Activated T-cell treated with anti-CD3 and anti-CD28 coated beads, Interleukin-2, amount 50 U/mL, for 1 hour (primary cell): Measurements from ENCODE around the gene EFCAB14.
"Not testable (repeated sequence)": the region's sequence is repeated elsewhere in the genome, so short reads cannot be mapped to it uniquely, and the experiment has no call there.

Source experiments
- DNase-seq: peaks from one replicate; pipeline ENCODE4 v3.0.0-alpha.2; 2020

Gene EFCAB14

DNA sequence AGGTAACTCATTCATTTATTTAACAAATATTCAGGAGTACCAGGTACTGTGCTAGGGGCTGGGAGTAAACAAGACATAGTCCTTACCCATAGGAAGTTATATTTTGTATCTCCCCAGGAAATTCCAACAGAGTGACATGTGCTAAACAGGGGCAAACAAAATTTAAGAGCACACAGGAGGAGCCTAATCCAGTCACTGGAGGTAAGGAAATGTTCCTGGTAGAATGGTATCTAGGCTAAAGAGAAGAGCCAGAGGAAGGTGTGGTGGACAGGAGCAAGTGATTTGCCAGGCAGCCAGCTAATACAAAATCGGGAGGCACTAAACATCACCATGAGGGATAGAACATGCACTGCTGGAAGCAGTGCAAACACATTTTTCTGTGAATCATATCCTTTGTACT is 36.9 kb downstream of the EFCAB14 start:
- DNase-seq: no peak

DNA sequence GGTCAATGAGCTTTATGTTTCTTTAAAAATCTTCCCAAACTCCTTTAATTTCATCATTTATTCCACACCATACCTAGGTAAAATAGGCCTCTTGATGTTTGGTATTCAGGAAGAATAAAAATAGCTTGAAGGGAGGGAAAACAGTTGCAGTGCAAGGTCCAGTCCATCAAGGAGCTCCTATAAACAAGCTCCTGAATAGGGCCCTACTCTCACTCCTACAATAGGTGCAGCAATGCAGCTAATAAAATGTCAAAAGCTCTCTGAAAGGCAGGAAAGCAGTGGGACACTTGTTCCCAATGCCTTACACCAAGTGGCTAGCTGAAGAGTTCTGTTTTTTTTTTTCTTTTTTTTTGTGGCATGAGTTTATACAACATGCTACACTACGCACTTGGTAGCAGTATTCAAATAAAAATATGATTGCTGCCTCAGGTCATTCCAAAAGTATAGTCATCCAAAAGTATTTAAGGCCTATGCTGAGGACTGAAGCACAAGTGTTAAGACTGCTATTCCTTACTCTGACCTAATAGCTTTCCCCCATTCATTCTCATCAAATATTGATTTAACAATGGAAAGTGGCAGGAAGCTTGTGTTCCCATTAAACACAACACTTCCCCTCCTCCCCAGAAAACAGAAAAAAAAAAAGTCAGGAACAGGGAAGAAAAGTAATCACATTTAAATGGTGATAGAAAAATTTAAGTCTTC is 37.4 kb downstream of the EFCAB14 start:
- DNase-seq: no peak

DNA sequence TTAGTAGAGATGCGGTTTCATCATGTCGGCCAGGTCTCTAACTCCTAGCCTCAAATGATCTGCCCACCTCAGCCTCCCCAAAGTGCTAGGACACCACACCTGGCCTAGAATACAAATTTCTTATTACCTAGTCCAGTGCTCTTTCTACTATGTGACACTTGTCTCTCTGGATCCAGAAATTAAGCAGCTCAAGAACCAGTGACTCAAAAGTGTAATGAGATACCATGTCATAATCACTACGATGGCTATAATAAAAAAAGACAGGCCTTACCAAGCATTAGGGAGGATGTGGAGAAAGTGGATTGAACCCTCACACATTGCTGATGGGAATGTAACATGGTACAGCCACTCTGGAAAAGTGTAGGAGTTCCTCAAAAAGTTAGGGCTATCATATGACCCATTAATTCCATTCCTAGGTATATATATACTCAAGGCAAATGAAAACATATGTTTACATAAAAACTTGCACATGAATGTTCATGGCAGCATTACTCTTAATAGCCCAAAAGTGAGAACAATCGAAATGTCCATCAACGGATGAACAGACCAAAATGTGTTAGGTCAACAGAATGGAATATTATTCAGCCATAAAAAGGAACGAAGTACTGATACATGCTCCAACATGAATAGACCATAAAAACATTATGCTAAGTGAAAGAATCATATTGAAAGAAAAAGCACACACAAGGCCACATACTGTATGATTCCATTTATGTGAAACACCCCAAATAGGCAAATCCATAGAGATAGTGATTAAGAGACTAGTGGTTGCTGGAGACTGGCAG is 38.9 kb downstream of the EFCAB14 start:
- no peak for DNase-seq

DNA sequence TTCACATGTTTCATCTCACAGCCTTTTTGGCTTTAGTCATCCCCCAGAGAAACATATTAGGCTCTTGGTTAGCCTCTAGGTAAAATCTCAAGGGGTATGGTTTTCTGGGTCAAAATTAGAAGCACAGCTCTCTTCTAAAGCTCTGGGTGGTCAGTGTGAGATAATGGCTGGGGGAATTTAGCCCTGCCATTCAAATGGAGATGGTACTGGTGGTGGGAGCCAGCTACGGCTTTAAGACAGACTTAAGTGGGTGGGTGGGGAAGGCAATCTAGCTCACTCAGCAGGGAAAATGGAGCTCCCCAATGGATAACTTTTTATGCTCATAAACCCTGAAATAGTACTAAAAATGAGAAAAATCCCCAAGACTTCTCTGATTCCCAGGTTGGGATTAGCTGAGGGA is 41.6 kb downstream of the EFCAB14 start:
- DNase-seq: no peak

DNA sequence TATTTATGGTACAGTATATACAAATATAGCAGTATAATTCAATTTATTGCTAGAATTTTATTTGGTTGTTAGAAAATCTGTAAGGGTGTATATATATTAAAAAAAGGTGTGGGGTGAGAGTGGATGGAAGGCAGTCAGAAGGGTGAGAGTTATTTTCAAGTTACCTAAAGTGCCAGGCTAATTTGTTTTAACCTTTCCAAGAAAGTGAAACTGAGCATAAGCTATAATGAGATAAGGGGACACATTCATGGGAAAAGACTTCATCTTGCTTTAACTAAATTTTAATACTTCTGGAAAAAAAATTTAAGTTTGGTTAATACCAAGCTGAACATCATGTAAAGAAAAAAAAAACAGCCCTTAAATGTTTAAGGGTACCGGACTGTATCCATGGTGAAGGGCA is 42.4 kb downstream of the EFCAB14 start:
- no peak for DNase-seq

DNA sequence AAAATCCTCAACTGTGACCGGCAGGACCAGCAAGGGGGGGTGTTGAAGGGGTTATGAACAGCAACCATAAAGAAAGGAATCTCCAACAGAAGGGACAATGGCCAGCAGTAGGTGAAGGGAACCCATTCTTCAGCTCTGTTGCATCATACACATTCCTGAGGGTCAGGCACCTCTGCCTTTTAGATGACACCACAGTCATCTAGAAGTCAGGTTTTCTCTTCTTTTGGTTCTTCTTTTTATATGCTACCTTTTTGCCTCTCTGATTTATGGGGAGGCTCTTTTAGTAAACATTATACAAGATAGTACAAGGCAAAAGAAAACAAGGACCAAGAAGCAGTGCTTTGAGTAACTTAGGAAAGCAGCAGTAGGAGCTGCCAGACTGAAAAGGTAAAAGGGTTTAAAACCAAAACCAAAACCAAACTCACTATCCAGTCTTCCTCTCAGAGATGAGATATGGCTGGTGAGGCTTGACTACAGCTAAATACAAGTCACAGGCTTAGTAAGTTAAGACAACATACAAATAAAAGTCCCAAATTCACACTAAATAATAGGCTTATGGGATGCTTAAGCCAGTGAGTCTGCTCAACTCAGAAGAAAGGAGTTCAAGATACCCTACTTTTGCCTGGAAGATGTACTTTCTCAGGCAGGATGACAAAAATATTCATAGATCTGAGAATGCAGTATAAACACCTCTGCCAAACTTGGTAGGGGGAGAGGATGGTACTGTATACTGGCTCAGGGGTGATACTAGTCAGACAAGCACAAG is 43.2 kb downstream of the EFCAB14 start:
- DNase-seq: no peak

DNA sequence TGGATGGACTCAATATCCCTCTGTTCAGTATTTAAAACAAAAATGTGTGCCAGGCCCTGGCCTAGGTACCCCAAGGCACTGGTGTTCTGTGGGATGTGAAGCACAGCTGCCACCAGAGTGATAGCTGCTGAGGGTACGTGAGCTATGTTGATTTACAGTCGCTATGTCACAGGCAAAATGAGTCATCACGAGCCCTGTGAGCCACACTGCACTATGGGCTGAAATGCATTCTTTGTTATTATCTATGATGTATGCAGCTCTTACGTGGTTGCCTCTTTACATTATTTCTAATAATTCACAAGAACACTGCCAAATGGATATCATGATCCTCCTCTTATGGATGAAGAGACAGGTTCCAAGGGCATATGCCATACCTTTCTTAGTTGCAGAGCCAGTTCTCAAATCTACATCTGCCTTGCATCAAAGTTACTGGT is 45.1 kb downstream of the EFCAB14 start:
- no peak for DNase-seq

DNA sequence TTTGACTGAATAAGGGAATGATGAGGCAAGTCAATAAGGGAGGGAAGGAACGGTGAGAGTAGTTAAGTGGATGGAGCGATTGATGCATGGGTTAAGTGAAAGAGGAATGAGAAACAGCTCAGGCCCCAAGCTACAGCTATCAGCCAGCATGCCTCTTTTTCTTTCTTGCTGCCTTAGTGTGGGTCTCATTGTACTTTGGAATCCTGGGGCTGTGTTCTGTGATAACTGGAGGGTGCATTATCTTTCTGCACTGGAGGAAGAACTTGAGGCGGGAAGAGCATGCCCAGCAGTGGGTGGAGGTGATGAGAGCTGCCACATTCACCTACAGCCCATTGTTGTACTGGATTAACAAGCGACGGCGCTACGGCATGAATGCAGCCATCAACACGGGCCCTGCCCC is 46.2 kb downstream of the EFCAB14 start:
- no peak for DNase-seq

DNA sequence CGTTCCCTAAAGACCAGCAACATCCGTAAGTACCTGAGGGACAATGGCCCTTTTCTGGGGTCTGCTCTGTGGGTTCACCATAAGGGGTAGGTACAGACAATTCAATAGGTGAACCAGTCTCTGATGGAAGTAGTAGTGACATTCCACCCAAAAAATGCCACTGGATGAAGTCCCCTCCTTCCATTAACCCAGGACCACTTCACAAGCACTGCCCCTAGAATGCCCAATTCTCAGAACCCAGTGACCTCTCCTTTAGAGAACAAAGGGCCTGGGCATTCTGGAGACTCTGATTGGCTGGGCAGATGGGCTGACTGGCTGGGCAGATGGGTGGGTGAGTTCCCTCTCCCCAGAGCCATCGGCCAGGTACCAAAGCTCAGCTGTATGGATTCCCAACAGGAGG is 47.4 kb downstream of the EFCAB14 start, which contains the start of gene TEX38:
TSS of gene TEX38 (plus strand) at position 301 of the 400 bp plus-strand sequence. CDS start at position 382, 81 bp downstream.
- no peak for DNase-seq

DNA sequence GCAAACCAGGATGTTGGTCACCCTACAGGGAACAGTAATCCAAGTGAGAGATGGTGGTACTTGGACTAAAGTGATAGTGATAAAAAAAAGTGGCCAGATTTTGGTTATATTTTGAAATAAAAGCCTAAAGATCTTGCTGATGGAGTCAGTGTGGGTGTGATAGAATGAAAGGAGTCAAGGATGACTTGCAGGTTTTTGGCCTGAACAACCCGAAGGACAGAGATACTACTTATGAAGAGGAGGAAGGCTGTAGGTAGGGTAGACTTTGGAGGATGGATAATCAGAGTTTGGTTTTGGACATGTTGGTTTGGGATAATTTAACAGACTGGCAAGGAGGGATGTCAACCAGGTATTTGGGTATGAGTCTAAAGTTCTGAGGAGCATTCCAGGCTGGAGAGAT is 48.8 kb downstream of the EFCAB14 start:
- DNase-seq: no peak

DNA sequence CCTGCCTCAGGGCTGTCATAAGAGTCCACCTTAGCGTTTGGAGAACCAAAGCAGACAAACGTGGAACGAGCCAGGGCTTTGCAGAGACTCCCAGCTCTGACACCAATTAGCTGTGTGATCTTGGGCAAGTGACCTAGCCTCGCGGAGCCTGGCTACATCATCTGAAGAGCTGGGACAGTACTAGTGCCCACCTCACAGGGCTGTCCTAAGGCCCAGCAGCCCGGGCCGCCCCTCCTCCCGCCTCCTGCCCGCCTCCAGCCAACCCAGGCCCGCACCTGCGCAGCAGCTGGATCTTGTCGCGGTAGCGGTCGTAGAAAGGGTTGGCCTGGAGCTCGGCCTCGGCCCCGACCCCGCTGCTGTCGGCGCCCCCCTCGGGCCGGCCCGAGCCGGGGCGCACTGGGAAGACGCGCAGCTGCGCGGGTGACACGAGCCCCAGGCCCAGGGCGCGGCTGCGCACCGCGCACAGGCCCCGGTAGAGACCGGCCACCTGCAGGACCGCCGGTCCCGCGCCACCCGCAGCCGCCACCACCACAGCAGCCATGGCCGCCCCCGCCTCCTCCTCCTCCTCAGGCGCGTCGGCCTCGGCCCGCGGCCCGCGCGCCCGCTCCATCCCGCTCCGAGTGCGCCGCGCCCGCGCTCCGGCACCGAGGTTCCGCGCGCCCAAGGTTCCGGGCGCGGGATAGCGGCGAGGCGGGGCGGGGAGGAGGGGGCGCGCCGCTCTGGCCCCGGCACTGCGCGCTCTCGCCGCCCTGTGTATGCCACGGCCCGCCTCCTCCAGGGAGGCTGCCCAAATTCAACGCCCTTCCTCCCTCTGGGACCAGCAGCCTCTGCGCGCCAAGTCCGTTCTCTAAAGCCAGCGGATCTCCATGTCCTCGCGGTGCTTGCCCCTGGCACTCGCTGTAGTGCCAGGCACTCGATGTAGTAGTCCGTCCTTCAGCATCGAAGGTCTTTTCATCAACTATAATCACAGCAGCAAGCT is 50.8 kb downstream of the EFCAB14 start, which contains the start of gene ATPAF1:
TSS of gene ATPAF1 (minus strand) at position 583 of the 979 bp plus-strand sequence. CDS start at position 541, 42 bp downstream.
- peak; percentile 70 for DNase-seq

DNA sequence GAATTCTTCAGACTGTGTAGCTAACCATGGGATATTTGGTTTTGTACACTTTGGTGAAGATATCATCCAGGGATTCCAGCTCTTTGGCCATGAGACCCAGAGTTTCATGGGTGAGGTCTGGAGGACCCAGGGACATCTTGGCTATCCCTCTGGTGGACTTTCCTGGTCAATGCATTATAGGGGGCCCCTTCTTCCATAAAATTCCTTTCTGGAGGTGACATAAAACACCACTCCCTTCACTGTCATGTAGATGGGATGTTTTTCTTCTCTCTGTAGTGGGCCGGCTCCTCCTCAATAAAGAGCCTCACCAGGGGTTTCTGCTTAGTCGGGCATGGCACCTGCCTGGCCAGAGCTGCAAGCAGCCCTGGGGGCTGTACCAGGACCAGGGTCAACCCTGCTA is 52.9 kb downstream of the EFCAB14 start:
- no peak for DNase-seq

DNA sequence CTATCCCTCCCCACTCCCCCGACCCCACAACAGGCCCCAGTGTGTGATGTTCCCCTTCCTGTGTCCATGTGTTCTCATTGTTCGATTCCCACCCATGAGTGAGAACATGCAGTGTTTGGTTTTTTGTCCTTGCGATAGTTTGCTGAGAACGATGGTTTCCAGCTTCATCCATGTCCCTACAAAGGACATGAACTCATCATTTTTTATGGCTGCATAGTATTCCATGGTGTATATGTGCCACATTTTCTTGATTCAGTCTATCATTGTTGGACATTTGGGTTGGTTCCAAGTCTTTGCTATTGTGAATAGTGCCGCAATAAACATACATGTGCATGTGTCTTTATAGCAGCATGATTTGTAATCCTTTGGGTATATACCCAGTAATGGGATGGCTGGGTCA is 56.0 kb downstream of the EFCAB14 start:
- DNase-seq: not testable (repeated sequence)

DNA sequence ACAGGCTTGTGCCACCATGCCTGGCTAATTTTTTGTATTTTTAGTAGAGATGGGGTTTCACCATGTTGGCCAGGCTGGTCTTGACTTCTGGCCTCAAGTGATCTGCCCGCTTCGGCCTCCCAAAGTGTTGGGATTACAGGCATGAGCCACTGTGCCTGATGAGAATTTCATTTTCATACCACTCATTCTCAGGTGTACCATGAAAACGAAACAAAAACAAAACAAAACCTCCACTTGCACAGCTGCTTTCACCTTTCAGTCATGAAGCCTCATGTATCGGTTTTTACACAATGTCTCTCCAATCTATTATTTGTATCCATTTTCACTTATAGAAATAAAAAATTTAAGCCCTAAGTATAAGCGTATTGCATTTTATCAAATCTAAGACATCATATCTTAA is 58.8 kb downstream of the EFCAB14 start:
- not testable (repeated sequence) for DNase-seq

DNA sequence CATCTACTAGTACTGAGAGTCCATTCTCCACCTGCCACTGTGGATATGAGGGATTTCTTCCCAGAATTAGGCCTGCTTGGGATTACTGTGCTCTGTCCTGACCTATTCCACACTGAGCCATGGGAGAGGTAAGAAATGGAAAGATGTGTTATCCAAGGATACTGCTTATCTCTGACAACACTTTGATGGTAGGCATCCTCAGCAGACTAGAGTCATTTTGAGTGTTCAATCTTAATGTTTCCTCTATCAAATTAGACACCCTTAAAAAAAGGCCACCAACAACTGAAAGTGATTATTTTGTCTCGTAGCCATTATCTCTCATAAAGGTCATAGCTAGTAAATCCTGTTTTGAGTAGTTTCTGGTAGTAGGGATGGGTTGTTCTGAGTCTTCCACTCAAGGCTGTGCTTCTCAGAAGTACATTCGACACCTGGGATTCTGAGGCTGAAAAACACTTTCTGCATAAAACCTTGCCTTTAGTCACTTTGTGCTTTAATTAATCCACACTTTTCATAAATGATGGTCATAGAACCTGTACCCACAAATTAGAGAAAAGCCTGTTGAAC is 59.5 kb downstream of the EFCAB14 start:
- DNase-seq: no peak

DNA sequence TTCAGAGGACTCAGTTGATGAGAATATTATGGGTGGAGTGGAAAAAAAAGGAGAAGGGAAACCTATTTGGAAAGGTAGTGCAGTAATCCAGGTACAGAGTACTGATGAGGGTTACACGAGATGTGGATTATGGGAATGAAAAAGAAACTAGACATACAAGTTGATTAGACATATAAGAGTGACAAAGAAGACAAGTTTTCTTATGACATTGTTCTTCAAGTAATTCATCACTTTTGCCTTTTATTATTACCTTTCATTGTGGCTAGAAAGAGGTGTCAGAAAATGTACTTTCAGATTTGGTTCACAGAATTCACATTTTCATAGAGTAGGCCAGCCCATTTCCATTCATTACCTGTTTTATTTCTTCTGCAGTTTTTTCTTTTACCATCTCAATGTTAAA is 61.1 kb downstream of the EFCAB14 start:
- DNase-seq: no peak

DNA sequence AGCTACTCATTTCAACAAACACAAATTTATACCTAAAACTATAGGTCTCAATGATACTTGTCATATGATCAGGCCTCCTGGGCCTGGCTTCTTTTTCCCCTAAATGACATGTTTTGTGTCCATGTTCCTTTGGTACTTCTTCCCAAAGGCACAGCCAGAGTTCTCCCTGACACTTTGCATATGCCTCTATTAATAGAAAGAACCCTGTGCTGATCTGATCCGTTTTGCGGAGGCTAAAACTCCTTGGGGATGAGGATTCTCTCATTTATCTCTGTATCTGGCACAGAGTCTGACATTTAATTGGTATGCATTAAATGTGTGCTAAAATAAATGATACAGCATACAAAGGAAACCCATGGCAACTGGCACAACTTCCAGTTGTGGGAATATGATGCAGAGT is 62.3 kb downstream of the EFCAB14 start:
- DNase-seq: no peak

DNA sequence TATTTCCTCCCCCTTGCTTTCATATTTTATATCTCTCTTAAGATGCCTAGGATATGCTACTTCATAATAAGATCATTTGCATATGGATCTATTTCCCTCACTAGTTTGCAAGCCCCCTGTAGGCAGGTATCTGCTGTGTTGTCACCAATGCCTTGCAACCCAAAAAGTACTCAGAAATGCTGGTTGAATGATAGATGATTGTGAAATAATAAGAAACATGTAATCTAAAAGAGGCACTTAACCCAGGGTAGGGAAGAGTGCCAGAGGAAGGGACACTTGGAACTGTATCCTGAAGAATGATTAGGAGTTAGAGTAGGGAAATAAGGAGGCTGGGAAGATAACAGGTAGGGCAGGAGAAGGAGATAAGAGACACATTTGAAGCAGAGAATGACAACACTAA is 63.1 kb downstream of the EFCAB14 start:
- DNase-seq: no peak

DNA sequence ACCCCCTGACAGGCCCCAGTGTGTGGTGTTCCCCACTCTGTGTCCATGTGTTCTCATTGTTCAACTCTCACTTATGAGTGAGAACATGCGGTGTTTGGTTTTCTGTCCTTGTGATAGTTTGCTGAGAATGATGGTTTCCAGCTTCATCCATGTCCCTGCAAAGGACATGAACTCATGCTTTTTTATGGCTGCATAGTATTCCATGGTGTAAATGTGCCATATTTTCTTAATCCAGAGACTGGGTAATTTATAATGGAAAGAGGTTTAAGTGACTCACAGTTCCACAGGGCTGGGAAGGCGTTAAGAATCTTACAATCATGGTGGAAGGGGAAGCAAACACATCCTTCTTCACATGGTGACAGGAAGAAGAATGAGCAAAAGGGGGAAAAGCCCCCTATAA is 64.2 kb downstream of the EFCAB14 start:
- not testable (repeated sequence) for DNase-seq

DNA sequence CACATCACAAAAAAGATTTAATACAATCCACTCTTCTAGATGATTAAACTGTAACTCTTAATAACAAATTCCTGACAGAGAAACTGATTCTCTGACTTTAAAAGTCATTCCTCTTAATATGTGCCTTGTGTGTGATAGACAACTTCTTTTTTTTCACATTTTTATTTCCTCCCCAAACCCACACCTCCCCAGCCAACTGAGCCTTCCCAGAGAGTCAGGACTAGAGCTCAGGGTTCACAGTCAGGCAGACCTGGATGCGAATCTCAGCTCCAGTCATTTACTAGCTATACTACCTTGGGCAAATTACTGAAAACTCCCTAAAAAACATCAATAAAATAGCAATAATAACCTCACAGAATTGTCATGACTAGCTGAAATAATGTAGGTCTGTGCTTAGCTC is 64.9 kb downstream of the EFCAB14 start:
- no peak for DNase-seq

DNA sequence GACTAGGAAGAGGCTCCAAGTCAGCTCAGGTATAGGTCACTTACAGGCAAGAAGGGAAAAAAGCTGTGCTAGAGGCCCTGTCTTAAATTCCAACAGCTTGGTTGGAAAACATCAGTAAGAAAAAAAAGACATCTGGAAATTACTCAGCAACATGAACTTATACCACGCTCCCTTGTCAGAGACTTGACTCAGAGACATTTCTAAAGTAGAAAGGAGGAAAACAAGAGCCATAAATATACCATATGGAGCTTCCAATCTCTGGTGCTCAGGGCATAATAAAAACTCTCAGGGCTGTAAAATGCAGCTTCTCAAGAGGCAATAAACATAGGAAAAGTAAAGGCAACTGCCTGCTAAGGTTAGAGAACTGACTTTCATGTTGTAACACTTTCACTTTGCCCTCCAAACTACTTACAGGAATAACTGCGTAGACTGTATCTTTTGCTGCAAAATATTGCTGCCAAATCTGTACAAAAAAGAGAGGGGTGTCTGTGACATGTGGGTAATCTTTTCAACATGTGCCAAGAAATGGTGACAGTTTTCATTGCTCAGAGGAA is 65.4 kb downstream of the EFCAB14 start:
- DNase-seq: no peak
